Stomach smooth muscle (tissue), 2 donors: ENCODE data around the gene TUBAL3.
A peak's percentile ranks its signal among the peaks of the same experiment; 100 is the strongest.
"Not testable (repeated sequence)": the region's sequence is repeated elsewhere in the genome, so short reads cannot be mapped to it uniquely, and the experiment has no call there.

Experiments used
- H3K27ac ChIP-seq: one replicate; pipeline ENCODE4 v1.7.0; 2013; ENCODE audit warnings: mild to moderate bottlenecking, low read length, inconsistent platforms
- H3K27me3 ChIP-seq, 2 donors: one replicate each; pipeline ENCODE4 v1.7.0; 2013; ENCODE audit warnings: low read length in 2 of 2; ENCODE audit not compliant: insufficient read depth in 2 of 2, control insufficient read depth in 1 of 2
- H3K36me3 ChIP-seq, 2 donors: one replicate each; pipeline ENCODE4 v1.7.0; 2013; ENCODE audit warnings: low read length in 2 of 2; ENCODE audit not compliant: control insufficient read depth in 2 of 2, insufficient read depth in 2 of 2
- H3K4me1 ChIP-seq: one replicate; pipeline ENCODE4 v1.7.0; 2013; ENCODE audit warnings: low read length; ENCODE audit not compliant: control insufficient read depth, insufficient read depth
- H3K4me3 ChIP-seq, 2 donors: one replicate each; pipeline ENCODE4 v1.7.0; 2013; ENCODE audit warnings: low read length in 2 of 2
- H3K9ac ChIP-seq, 2 donors: one replicate each; pipeline ENCODE4 v1.7.0; 2013; ENCODE audit warnings: low read length in 2 of 2, mild to moderate bottlenecking in 1 of 2
- H3K9me3 ChIP-seq, 2 donors: one replicate each; pipeline ENCODE4 v1.7.0; 2013; ENCODE audit warnings: low read length in 2 of 2; ENCODE audit not compliant: control insufficient read depth in 2 of 2
- donor health status: healthy.
- donor health status: Pancreatic carcinoma.

TUBAL3 gene

GRCh38 chr10:5419466-5420094, 15.0 kb upstream of the TUBAL3 start:
- Histone ChIP-seq H3K36me3 (no peaks in the 10 kb centered on the region), H3K4me1 (no peaks in the 10 kb centered on the region), H3K9me3 (peaks cover 0 to 3% of the 10 kb centered on the region in 2 donors), H3K27me3 (no peaks in the 10 kb centered on the region), H3K27ac (no peak overlapping the region), H3K4me3 (no peak overlapping the region), H3K9ac (no peak overlapping the region)

DNA sequence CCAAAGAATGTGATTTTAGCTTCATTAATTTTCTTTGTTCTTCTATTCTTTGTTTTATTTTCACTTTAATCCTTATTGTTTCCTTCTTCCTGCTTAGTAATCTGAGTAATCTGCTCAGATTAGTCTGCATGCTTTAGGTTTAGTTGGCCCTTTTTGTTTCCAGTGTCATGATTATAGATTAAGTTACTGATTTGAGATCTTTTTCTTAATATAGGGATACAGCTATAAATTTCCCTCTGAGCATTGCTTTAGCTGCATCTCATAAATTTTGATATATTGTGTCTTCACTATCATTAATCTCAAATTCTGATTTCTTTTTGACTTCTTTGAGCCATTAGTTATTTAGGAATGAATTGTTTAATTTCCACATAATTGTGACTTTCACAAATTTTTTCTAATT, 14.0 kb upstream of the TUBAL3 start:
- Histone ChIP-seq H3K36me3 (no peaks in the 10 kb centered on the region), H3K4me3 (no peak overlapping the region), H3K27ac (no peak overlapping the region), H3K9ac (no peak overlapping the region), H3K9me3 (peaks cover 0 to 3% of the 10 kb centered on the region in 2 donors), H3K27me3 (no peaks in the 10 kb centered on the region), H3K4me1 (no peaks in the 10 kb centered on the region)

- Histone ChIP-seq H3K27ac (no peak overlapping the region), H3K9ac (no peak overlapping the region), H3K4me3 (no peak overlapping the region)
Observed at GRCh38 chr10:5416981-5417380, 12.4 kb upstream of the TUBAL3 start.

DNA sequence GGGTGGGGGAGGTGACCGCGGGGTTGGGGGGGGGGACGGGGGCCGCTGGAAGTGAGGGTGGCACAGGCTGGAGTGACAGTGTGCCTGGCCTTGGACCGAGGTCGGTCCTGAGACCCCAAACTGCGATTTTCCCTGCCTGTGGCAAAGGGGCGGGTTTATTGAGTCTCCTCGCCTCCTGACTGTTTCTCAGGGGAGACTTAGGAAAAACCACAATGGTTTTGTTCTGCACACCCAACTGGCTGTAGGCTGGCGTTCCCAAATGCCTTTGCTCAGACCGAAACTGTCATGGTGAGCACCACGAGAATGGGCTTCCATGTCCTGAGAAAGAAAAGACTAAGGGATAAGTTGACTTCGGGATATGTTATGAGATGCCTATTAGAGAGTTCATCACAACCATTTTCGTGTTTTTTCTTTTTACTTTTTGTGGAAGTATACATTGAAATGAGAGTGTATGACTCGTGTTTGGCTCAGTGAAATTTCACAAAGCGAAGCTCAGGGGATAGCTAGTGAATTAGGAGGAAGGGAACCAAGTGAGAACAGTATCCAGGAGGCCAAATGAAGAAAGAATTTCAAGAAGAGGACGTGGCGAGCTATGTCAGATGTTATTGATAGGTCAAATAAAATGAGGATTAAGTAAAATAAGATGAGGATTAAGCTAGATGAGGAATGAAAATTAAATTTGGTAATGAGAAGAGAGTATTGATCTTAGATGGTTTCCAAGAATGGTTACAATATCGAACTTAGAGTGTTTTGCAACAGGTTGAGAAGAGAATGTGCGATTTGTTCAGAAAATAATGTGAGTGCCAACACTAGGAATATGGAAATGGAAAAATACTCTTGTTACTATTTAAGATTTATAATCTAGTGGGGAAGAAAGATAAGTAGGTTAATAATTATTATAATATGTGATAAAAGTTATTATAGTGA, 8.6 kb upstream of the TUBAL3 start:
- H3K9ac ChIP-seq: peak overlapping the region; percentile 66 to 78
- no peaks in the 10 kb centered on the region for H3K36me3 ChIP-seq

More at GRCh38 chr10:5416981-5417380, 12.4 kb upstream of the TUBAL3 start:
- Histone ChIP-seq H3K27me3 (no peaks in the 10 kb centered on the region), H3K9me3 (peaks cover 0 to 3% of the 10 kb centered on the region in 2 donors), H3K4me1 (no peaks in the 10 kb centered on the region), H3K36me3 (no peaks in the 10 kb centered on the region)

DNA sequence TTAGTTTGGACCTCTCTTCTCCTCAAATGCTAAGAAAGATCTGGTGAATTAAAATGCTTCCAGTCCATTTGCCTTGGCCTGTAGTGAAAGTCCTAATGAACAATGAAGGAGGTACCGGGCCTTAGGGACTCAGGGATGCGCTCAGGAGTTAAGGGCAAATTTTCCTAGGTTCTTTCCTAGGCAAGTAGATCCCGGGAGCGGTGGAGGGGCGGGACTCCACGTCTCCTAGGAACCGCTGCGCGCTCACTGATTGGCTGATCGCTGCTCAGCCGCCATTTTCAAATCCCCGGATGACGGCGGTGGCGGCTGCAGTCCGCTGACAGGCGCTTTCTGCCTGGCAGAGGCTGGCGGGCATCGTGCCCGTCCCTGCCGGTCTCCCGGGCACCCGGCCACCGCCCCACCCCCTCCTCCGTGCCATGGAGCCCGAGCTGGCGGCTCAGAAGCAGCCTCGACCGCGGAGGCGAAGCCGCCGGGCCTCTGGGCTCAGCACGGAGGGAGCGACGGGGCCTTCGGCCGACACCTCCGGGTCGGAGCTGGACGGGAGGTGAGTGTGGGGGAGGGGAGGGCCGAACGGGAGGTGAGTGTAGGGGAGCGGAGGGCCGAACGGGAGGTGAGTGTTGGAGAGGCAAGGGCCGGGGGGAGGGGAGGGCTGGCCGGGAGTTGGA, 7.8 kb upstream of the TUBAL3 start, which contains the start of gene NET1:
NET1 (plus strand) TSS at position 281 of the 665 bp plus-strand sequence; CDS start at position 417, 136 bp downstream.
- no peaks in the 10 kb centered on the region for H3K36me3 ChIP-seq

More for the DNA sequence above, 8.6 kb upstream of the TUBAL3 start:
- H3K27me3 ChIP-seq: no peaks in the 10 kb centered on the region
- peak overlapping the region; percentile 72 for H3K27ac ChIP-seq
- H3K4me3 ChIP-seq: peak overlapping the region; percentile 79 to 91
- H3K9me3 ChIP-seq: no peaks in the 10 kb centered on the region
- no peaks in the 10 kb centered on the region for H3K4me1 ChIP-seq

GRCh38 chr10:5411941-5412276, 7.3 kb upstream of the TUBAL3 start:
- H3K4me1 ChIP-seq: no peaks in the 10 kb centered on the region
- peak overlapping the region in 1 of 2 donors; percentile 7 for H3K9ac ChIP-seq
- H3K27ac ChIP-seq: no peak overlapping the region

More for the DNA sequence above, 7.8 kb upstream of the TUBAL3 start, which contains the start of gene NET1:
- H3K4me1 ChIP-seq: no peaks in the 10 kb centered on the region
- H3K9ac ChIP-seq: peak within 1 kb of the TSS; percentile 66 to 78
- no peaks in the 10 kb centered on the region for H3K27me3 ChIP-seq
- H3K27ac ChIP-seq: peak within 1 kb of the TSS; percentile 72
- no peaks in the 10 kb centered on the region for H3K9me3 ChIP-seq
- H3K4me3 ChIP-seq: peak within 1 kb of the TSS; percentile 79 to 91

DNA sequence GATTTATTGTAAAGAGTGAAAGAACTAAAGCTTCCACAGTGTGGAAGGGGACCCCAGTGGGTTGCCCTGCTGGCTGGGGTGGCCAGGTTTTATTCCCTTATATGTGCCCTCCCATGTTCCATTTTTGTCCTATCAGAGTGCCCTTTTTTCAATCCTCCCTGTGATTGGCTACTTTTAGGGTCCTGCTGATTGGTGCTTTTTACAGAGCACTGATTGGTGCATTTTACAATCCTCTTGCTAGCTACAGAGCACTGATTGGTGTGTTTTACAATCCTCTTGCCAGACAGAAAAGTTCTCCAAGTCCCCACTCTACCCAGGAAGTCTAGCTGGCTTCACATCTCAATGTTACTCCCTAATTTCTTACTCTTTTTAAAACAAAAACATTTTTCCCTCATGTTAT, 6.2 kb upstream of the TUBAL3 start:
- not testable (repeated sequence) for H3K9ac ChIP-seq, H3K4me3 ChIP-seq, H3K4me1 ChIP-seq, H3K9me3 ChIP-seq, H3K36me3 ChIP-seq, H3K27me3 ChIP-seq, H3K27ac ChIP-seq

More at GRCh38 chr10:5411941-5412276, 7.3 kb upstream of the TUBAL3 start:
- Histone ChIP-seq H3K36me3 (no peaks in the 10 kb centered on the region), H3K9me3 (no peaks in the 10 kb centered on the region), H3K27me3 (no peaks in the 10 kb centered on the region), H3K4me3 (peak overlapping the region; percentile 50 to 77)

GRCh38 chr10:5406918-5407317, 2.3 kb upstream of the TUBAL3 start:
- Histone ChIP-seq H3K4me1 (no peaks in the 10 kb centered on the region), H3K9me3 (no peaks in the 10 kb centered on the region), H3K27me3 (no peaks in the 10 kb centered on the region), H3K36me3 (no peaks in the 10 kb centered on the region), H3K4me3 (no peak overlapping the region), H3K27ac (no peak overlapping the region), H3K9ac (no peak overlapping the region)

DNA sequence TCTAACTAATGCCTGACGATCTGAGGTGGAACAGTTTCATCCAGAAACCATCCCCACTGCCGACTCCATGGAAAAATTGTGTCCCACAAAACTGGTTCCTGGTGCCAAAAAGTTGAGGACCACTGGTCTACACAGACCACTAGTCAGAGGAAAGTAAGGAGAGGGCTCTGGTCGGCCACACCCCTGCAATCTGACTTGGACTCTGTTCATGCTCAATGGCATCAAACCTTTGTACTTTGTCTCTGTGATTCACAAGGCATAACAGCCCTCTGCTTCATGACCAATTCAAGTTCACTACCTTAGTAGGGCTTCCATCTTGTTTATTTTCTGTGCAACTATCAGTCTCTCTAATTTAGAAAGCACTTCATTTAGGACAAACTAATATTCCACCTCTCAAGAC, 1.8 kb downstream of the TUBAL3 start:
- Histone ChIP-seq H3K36me3 (no peaks in the 10 kb centered on the region), H3K27ac (no peak overlapping the region), H3K9ac (no peak overlapping the region), H3K4me3 (no peak overlapping the region), H3K9me3 (no peaks in the 10 kb centered on the region), H3K27me3 (no peaks in the 10 kb centered on the region), H3K4me1 (peaks cover 4% of the 10 kb centered on the region)

DNA sequence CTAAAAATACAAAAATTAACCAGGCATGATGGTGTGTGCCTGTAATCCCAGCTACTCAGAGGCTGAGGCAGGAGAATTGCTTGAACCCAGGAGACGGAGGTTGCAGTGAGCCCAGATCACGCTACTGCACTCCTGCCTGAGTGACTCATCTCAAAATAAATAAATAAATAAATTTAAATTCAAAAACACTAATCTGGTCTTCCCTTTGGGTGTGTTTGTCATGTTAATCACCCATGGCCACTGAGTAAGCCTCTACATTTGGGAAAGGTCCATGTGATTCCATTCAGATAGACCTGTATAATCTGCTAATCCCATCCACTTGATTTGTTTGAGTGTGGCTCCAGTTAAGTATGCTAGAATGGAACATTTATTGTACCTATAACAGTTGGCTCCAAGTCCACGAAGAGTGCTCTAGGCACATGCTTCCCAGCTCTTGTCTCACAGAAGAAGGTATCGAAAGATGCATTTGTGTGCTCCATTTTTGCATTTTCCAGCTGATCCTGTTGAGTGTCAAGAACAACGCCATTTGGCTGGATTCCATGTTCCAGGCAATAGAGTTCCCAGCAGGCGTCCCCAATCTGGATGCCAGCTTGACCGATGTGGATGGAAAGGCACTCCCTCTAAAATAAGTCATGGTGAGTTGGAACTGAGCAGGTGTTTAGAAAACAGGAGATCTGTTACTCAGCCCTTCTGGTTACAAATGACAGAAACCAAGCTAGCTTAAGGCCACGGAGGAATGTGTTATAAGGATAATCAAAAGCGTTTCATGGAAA, 4.0 kb downstream of the TUBAL3 start:
- Histone ChIP-seq H3K27me3 (no peaks in the 10 kb centered on the region), H3K4me1 (peaks cover 11% of the 10 kb centered on the region), H3K27ac (peak overlapping the region; percentile 19), H3K9ac (no peak overlapping the region), H3K9me3 (no peaks in the 10 kb centered on the region), H3K36me3 (no peaks in the 10 kb centered on the region), H3K4me3 (no peak overlapping the region)
